Type B pancreatic cell (in vitro differentiated cells): Measurements from ENCODE around the gene CFAP77. TPM values are rescaled to one million over a fixed set of nuclear protein-coding genes. Genes with fewer than 3 reads are reported as not detected.

Experiments
- DNase-seq: peaks from one replicate; pipeline ENCODE4 v3.0.0; 2021; ENCODE audit warnings: mixed read lengths; ENCODE audit not compliant: unreplicated experiment; ENCODE audit errors: extremely low spot score
- H3K27ac Mint-ChIP-seq: 2 replicates; pipeline ENCODE4 v1.8.0; 2021; ENCODE audit warnings: mild to moderate bottlenecking, mixed read lengths
- H3K27me3 Mint-ChIP-seq: 2 replicates; pipeline ENCODE4 v1.8.0; 2021; ENCODE audit warnings: mixed read lengths
- H3K36me3 Mint-ChIP-seq: 2 replicates; pipeline ENCODE4 v1.8.0; 2021; ENCODE audit warnings: mixed read lengths
- H3K4me1 Mint-ChIP-seq: one replicate; pipeline ENCODE4 v1.8.0; 2021; ENCODE audit warnings: mixed read lengths; ENCODE audit not compliant: unreplicated experiment
- H3K4me3 Mint-ChIP-seq: 2 replicates; pipeline ENCODE4 v1.8.0; 2021; ENCODE audit warnings: mild to moderate bottlenecking, mixed read lengths
- H3K9me3 Mint-ChIP-seq: 2 replicates; pipeline ENCODE4 v1.8.0; 2021; ENCODE audit warnings: mixed read lengths
- CTCF ChIP-seq: fragments of 200-600 bp; sonication (generic); conservative IDR thresholded peaks from 2 replicates; pipeline ENCODE4 v1.5.0; 2021; ENCODE audit warnings: antibody characterized with exemption, mild to moderate bottlenecking
- total RNA-seq: library from RNA; stranded (reverse); gene quantifications from 2 replicates; pipeline ENCODE4 v1.2.1, GENCODE V29; 2021; ENCODE audit warnings: low replicate concordance

CFAP77 gene
- total RNA-seq, 1 donor from 2014 or later: 1.5 TPM

GRCh38 chr9:132579427-132579798 is 169.4 kb downstream of the CFAP77 start:
- Mint-ChIP-seq H3K9me3 (no peaks in the 10 kb centered on the region), H3K36me3 (no peaks in the 10 kb centered on the region), H3K27ac (no peak overlapping the region), H3K4me1 (no peaks in the 10 kb centered on the region), H3K27me3 (peaks cover 92% of the 10 kb centered on the region), H3K4me3 (no peak overlapping the region)
- TF ChIP-seq CTCF: no peak
- DNase-seq: no peak

DNA sequence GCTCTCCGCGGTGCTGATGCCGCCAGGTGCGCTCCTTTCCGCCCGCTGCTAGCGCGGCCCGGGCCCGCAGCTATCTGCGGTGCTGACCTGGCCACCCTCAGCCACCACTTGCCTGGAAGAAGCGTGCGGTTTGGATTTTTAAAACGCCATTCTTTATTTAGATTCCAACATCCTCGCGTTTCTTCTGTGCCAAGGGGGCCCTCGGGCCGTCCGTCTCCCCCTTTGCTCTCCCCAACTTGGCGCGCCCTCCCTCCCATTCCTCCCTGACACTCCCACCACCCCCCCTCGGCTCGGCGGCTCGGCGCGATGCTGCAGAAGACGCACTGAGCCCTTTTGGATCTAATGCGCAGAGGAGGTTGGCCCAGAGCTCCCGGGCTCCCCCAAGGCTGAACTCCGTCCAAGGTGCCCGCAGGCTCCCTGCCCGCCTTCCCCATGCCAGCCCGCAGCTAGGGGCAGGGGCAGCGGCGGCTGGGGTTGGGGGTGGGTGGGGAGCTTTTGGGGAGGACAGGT is 172.3 kb downstream of the CFAP77 start, which contains the start of gene BARHL1:
BARHL1 (plus strand) TSS at position 331 of the 510 bp plus-strand sequence. CDS start 192 bp downstream, outside the sequence.
- Mint-ChIP-seq H3K36me3 (no peaks in the 10 kb centered on the region), H3K27me3 (peaks cover 94% of the 10 kb centered on the region), H3K9me3 (no peaks in the 10 kb centered on the region), H3K4me3 (peak within 1 kb of the TSS; percentile 77), H3K4me1 (no peaks in the 10 kb centered on the region), H3K27ac (peak within 1 kb of the TSS; percentile 66)
- DNase-seq: no peak
- TF ChIP-seq CTCF: no peak

- Mint-ChIP-seq H3K9me3 (no peaks in the 10 kb centered on the region), H3K36me3 (no peaks in the 10 kb centered on the region), H3K27ac (no peak overlapping the region), H3K4me1 (no peaks in the 10 kb centered on the region), H3K27me3 (peaks cover 94% of the 10 kb centered on the region), H3K4me3 (no peak overlapping the region)
- DNase-seq: no peak
- TF ChIP-seq CTCF: no peak
Measured at GRCh38 chr9:132582786-132583583, 173.0 kb downstream of the CFAP77 start.

DNA sequence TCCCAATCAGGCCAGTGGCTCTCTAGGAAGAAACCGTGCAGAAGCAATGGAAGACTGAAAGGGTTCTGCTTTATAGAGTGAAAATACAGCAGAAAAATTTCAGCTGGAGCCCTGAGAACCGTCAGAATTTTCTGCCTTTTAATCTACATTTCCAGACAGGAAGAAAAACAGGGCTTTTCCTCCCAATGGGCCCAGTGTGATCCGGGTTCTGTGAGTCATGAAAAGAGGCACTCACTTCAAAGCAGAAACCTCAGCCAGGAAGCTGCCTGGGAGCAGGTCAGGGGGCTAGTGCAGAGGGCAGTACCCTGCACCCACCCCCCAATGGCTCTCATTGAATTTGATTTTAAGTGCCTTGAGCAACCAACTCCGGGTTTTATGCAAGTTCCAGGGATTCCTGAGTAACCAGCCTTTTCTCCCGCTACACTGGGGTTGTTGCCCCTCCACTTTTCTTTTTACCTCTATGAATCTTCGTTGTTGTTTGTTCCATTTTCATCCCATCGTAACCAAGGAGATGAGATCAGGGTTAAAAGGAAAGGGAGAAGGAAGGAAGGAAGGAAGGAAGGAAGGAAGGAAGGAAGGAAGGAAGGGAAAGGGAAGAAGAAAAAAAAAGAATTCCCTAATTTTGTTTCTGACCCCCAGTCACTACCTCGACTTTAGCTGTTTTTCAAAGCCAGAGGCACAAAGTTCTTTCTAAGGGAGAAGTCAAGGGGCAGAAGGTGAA is 173.7 kb downstream of the CFAP77 start:
- Mint-ChIP-seq H3K27ac (no peak overlapping the region), H3K36me3 (no peaks in the 10 kb centered on the region), H3K27me3 (peaks cover 94% of the 10 kb centered on the region), H3K9me3 (no peaks in the 10 kb centered on the region), H3K4me3 (no peak overlapping the region), H3K4me1 (no peaks in the 10 kb centered on the region)
- TF ChIP-seq CTCF: no peak
- no peak for DNase-seq

DNA sequence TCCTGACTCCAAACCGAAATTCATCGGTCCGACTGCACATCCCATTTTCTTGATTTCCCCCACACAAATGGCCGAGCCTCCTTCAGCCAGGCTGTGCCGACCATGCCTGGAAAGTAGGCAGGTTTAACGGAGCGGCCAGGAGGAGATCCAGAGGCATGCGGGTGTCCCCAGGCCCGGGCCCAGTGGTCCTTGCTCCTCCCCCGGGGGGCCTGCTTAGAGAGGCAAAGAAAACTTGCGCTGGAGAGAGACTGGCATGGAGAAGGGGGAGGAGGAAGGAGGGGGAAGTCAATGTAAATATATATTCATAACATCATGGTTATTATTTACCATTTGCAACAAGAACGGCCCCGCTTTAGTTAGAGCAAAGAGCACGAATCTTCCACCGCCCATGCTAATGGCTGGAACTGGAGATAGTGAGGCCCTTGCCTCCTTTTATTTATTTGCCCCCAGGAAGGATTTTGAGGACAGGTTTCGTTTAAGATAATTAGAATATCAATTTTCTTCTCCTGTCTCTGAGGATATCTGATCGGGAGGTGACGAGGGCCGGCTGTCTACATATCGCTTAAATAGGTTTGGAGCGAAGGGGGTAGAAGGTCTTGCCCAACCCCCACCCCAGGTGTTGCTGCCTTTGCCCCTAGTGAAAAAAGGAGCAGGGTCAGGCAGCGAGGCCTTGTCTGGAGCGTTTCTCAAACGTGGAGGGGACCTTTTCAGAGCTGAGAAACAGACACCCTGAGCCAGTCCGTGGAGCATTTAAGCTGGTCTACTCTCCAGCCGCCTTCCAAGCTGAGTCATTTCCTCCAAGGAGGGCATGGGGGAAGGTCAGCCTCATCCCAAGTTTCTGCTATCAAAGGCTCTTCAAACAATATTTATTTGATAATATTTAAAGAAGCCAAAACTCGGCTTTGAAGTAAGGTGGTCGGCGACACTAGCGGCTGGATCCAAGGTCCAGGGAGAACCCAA is 174.9 kb downstream of the CFAP77 start:
- DNase-seq: no peak
- Mint-ChIP-seq H3K9me3 (no peaks in the 10 kb centered on the region), H3K4me1 (no peaks in the 10 kb centered on the region)

More for the DNA sequence above, 174.9 kb downstream of the CFAP77 start:
- no peak for TF ChIP-seq CTCF
- no peak overlapping the region for H3K27ac Mint-ChIP-seq
- no peak overlapping the region for H3K4me3 Mint-ChIP-seq
- no peaks in the 10 kb centered on the region for H3K36me3 Mint-ChIP-seq
- peaks cover 90% of the 10 kb centered on the region for H3K27me3 Mint-ChIP-seq
